ENCODE data around the gene FBXO30.

FBXO30 gene

GRCh38 chr6:145815309-145816274 lies 997 bp upstream of the FBXO30 start:
- DNase-seq, result no peak

GRCh38 chr6:145814035-145814500 lies 527 bp downstream of the FBXO30 start:
- no peak for DNase-seq

GRCh38 chr6:145813285-145814034 lies 1.1 kb downstream of the FBXO30 start:
- no peak for DNase-seq

- no peak for DNase-seq
Measured at GRCh38 chr6:145811741-145812140, 2.9 kb downstream of the FBXO30 start.

GRCh38 chr6:145809785-145810184 lies 4.8 kb downstream of the FBXO30 start:
- DNase-seq, result no peak

GRCh38 chr6:145809211-145809610 lies 5.4 kb downstream of the FBXO30 start:
- DNase-seq, result no peak

- no peak for DNase-seq
Measured at GRCh38 chr6:145808239-145808638, 6.4 kb downstream of the FBXO30 start.

- DNase-seq, result no peak
Measured at GRCh38 chr6:145802141-145802540, 12.5 kb downstream of the FBXO30 start.

GRCh38 chr6:145801021-145801420 lies 13.6 kb downstream of the FBXO30 start:
- no peak for DNase-seq

- no peak for DNase-seq
Measured at GRCh38 chr6:145798530-145798929, 16.1 kb downstream of the FBXO30 start.

GRCh38 chr6:145789443-145789842 lies 25.2 kb downstream of the FBXO30 start:
- no peak for DNase-seq

- no peak for DNase-seq
Measured at GRCh38 chr6:145787688-145788087, 26.9 kb downstream of the FBXO30 start.

- no peak for DNase-seq
Measured at GRCh38 chr6:145784683-145785082, 29.9 kb downstream of the FBXO30 start.

- no peak for DNase-seq
Measured at GRCh38 chr6:145783796-145784195, 30.8 kb downstream of the FBXO30 start.

GRCh38 chr6:145772846-145773245 lies 41.7 kb downstream of the FBXO30 start:
- no peak for DNase-seq

- no peak for DNase-seq
Measured at GRCh38 chr6:145765449-145765848, 49.1 kb downstream of the FBXO30 start.

GRCh38 chr6:145763742-145764141 lies 50.9 kb downstream of the FBXO30 start:
- DNase-seq, result no peak

- DNase-seq, result no peak
Measured at GRCh38 chr6:145761584-145761983, 53.0 kb downstream of the FBXO30 start.

- no peak for DNase-seq
Measured at GRCh38 chr6:145758113-145758512, 56.5 kb downstream of the FBXO30 start.

GRCh38 chr6:145756170-145756662 lies 58.4 kb downstream of the FBXO30 start:
- DNase-seq, result no peak

GRCh38 chr6:145755682-145756081 lies 58.9 kb downstream of the FBXO30 start:
- no peak for DNase-seq

GRCh38 chr6:145752638-145753037 lies 62.0 kb downstream of the FBXO30 start:
- no peak for DNase-seq

GRCh38 chr6:145749632-145750031 lies 65.0 kb downstream of the FBXO30 start:
- DNase-seq, result no peak

- no peak for DNase-seq
Measured at GRCh38 chr6:145745861-145746260, 68.7 kb downstream of the FBXO30 start.
